Retinal pigment epithelial cell (primary cell): Measurements from ENCODE around the gene C1orf53.
"Not testable (repeated sequence)": the region's sequence is repeated elsewhere in the genome, so short reads cannot be mapped to it uniquely, and the experiment has no call there.

ENCODE experiments used
- DNase-seq: peaks from one replicate; pipeline ENCODE4 v3.0.0-alpha.2; 2010; ENCODE audit warnings: low read depth
- H3K4me3 ChIP-seq: 2 replicates; pipeline ENCODE4 v1.5.1; 2011; ENCODE audit warnings: mild to moderate bottlenecking, low read length, control low read depth, moderate library complexity
- TF ChIP-seq, protein P1 (sequence below): conservative IDR thresholded peaks from 2 replicates; pipeline ENCODE4 v1.5.1; 2011; ENCODE audit warnings: low read depth, low read length, control low read depth, inconsistent platforms

C1orf53 gene

DNA sequence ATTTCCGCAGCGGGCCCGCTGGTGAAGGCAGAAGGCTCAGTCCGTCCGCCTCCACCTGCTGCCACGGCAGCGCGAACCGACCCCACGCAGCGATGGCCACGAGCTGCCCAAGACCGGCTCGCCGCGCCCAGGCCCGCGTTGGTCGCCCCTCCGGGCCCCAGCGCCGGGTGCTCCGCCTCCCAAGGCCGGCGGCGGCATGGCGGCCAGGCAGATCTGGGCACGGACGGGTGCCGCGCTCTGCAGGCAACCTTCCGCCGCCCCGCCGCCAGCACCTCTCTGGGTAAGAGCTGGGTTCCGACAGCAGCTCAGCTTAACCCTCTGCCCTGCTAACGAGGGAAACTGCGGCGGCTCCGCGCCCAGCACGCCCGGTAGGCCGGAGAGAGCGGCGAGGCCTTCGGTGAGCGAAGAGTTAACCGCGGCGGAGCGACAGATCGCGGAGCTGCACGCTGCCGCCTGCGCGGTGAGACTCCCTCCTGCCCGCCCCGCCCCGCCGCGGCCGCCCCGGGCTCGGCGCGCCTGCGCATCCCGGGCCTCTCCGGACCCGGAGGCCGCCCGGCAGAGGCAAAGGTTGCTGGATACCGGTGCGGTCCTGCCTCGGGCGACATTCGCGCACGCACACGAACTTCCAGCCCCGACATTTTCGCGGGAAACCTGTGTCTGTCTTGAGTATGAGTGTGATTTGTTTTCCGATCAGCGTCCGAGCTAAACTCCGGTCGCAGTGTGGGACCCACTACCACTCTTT, at the start of gene C1orf53:
C1orf53 (plus strand) TSS at position 177 of the 742 bp plus-strand sequence; CDS start at position 197, 20 bp downstream.
- DNase-seq = peak; percentile 56

DNA sequence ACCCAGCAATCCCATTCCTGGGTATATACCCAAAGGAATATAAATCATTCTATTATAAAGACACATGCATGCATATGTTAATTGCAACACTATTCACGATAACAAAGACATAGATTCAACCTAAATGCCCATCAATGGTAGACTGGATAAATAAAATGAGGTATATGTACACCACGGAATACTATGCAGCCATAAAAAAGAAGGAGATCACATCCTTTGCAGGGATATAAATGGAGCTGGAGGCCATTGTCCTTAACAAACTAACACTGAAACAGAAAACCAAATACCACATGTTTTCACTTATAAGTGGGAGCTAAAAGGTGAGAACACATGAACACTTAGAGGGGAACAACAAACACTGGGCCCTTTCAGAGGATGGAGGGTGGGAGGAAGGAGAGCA, 46.7 kb upstream of the C1orf53 start:
- H3K4me3 ChIP-seq, DNase-seq: not testable (repeated sequence)

More for the DNA sequence above, at the start of gene C1orf53:
- TF ChIP-seq, protein P1, sequence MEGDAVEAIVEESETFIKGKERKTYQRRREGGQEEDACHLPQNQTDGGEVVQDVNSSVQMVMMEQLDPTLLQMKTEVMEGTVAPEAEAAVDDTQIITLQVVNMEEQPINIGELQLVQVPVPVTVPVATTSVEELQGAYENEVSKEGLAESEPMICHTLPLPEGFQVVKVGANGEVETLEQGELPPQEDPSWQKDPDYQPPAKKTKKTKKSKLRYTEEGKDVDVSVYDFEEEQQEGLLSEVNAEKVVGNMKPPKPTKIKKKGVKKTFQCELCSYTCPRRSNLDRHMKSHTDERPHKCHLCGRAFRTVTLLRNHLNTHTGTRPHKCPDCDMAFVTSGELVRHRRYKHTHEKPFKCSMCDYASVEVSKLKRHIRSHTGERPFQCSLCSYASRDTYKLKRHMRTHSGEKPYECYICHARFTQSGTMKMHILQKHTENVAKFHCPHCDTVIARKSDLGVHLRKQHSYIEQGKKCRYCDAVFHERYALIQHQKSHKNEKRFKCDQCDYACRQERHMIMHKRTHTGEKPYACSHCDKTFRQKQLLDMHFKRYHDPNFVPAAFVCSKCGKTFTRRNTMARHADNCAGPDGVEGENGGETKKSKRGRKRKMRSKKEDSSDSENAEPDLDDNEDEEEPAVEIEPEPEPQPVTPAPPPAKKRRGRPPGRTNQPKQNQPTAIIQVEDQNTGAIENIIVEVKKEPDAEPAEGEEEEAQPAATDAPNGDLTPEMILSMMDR = no peak
- H3K4me3 ChIP-seq = peak within 1 kb of the TSS; percentile 78

DNA sequence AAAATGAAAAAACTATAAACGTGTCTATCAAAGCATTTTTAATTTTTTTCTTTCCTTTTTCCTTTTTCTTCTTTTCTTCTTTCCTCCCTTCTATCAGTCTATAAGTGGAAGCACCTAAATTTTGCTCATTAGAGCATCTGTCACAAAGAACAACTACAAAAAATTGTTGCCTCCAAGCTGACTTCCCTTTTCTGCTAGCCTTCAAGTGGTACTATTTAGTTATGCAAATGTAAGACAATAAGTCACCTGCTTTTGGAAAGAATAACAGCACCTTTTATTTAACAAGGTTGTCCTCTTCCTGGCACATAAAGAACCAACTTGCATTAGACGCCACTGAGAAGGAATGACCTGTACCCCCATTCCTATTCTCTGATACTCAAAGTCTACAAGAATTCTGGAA, 45.0 kb upstream of the C1orf53 start:
- TF ChIP-seq, protein P1 = no peak
- no peak overlapping the region for H3K4me3 ChIP-seq
- no peak for DNase-seq

DNA sequence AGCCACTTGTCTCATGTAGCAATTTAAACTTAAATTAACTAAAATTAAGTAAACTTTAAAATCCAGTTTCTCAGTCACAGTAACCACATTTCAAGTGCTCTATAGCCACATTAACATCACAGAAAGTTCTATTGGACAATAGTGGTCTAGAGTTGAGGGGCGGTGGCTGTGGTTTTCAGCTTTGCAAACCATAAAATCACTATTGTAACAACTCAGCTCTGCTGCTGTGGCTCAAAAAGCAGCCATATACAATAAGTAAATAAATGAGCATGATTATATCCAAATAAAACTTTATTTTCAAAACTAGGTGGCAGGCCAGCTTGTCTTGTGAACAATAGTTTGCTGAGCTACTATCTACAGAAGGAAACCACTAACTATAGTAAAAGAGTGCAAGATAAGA, 43.4 kb upstream of the C1orf53 start:
- H3K4me3 ChIP-seq = no peak overlapping the region
- TF ChIP-seq, protein P1 = no peak
- no peak for DNase-seq

DNA sequence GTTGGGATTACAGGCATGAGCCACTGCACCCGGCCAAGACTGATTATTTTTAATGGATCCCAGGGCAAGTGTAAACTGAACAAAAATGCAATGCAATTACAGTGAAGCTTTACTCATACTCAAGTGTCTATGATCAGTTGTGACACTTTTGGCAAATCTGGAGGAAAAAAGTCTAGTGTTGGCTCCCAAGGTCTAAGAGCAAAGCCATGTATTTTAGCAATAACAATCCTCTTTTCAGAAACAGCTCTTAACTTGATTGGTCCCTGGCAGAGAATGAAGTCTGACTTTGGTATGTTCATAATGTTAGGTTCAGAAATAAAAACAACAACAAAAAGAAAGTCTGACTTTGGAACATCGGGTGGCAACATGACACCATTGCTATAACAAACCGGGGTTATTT, 40.2 kb upstream of the C1orf53 start:
- no peak for DNase-seq
- no peak overlapping the region for H3K4me3 ChIP-seq
- TF ChIP-seq, protein P1 = no peak

DNA sequence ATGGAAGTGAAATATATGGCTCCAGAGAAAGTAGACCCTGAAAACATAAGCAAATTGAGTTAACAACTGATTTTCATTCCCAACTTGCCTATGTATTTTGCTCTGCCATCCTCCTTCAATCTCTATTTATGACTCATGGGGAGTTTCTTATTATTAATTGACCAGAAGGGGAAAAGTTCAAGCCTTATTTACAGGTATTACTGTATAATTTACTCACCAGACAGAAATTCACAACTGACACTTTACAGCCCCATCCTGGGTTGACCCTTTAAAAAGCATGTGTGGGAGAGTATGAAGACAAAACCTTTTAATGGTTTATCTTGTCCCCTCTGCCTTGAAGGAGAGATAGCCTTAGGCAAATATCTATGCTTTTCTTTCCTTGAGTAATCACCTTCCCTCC, 39.8 kb upstream of the C1orf53 start:
- no peak for DNase-seq
- no peak overlapping the region for H3K4me3 ChIP-seq

DNA sequence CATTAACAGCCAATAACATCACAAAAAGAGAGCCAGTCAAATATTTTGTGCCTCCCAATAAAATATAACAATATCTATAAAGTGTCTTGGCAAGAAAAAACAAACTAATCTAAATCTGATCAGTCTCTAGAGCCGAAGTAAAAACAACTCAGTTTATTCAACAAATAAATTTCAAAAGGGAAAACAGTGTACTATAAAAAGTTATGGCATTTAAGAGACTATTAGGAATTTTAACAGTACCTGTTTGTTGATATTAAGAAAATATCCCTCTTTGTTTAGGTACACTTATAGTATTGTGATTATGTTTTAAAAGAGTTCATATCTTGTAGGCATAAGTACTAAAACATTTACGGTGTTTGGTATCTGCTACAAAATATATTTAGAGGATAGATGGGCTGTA, 36.6 kb upstream of the C1orf53 start:
- TF ChIP-seq, protein P1 = no peak
- no peak overlapping the region for H3K4me3 ChIP-seq
- no peak for DNase-seq

More for the DNA sequence above, 39.8 kb upstream of the C1orf53 start:
- TF ChIP-seq, protein P1 = no peak
